Thyroid gland (tissue), 4 donors: Measurements from ENCODE around the gene LRMDA. TPM values are rescaled to one million over a fixed set of nuclear protein-coding genes. Genes with fewer than 3 reads are reported as not detected.

Experiments used
- DNase-seq, 2 donors: peaks; one replicate each; pipeline ENCODE4 v3.0.0-alpha.2; 2019
- H3K27ac ChIP-seq, 3 donors: fragments of 200-600 bp; sonication (generic); 1 replicate in 2 of 3; 2 replicates in 1 of 3; pipeline ENCODE4 v1.5.1; 2016 to 2019; ENCODE audit warnings: mild to moderate bottlenecking in 1 of 3, moderate library complexity in 1 of 3
- H3K27me3 ChIP-seq: fragments of 200-600 bp; sonication (generic); one replicate; pipeline ENCODE4 v1.5.1; 2019
- H3K36me3 ChIP-seq, 2 donors: fragments of 200-600 bp; sonication (generic); one replicate each; pipeline ENCODE4 v1.5.1; 2016 to 2019
- H3K4me1 ChIP-seq, 2 donors: fragments of 200-600 bp; sonication (generic); one replicate each; pipeline ENCODE4 v1.5.1; 2017 to 2019
- H3K4me3 ChIP-seq, 3 donors: fragments of 200-600 bp; sonication (generic); replicated peaks in 1 of 3; 1 replicate in 2 of 3; 2 replicates in 1 of 3; pipeline ENCODE4 v1.5.1; 2016; ENCODE audit warnings: mild to moderate bottlenecking in 1 of 3
- H3K9me3 ChIP-seq: fragments of 200-600 bp; sonication (generic); one replicate; pipeline ENCODE4 v1.5.1; 2017
- CTCF ChIP-seq, 6 experiments: fragments of 200-600 bp in 3 of 6; fragments of 450-650 bp in 3 of 6; sonication (generic) in 3 of 6; IDR thresholded peaks; one replicate each; pipeline ENCODE4 v1.5.1; 2016 to 2019; ENCODE audit warnings: antibody characterized with exemption in 6 of 6, mild to moderate bottlenecking in 2 of 6, inconsistent platforms in 1 of 6, moderate library complexity in 1 of 6
- POLR2A ChIP-seq, 2 donors: fragments of 450-650 bp; IDR thresholded peaks; one replicate each; pipeline ENCODE4 v1.6.1; 2017; ENCODE audit warnings: antibody characterized with exemption in 2 of 2, mild to moderate bottlenecking in 2 of 2, moderate library complexity in 1 of 2
- WGBS, 2 donors: methylation state at CpG; one replicate each; pipeline ENCODE4 v1.1.5; 2017; 5-methylcytosine and 5-hydroxymethylcytosine counted together
- intact Hi-C: fragments of 100-400 bp; cut with DNase I; formaldehyde crosslinking; loops from one replicate; pipeline ENCODE4 v1.15.1; 2023
- total RNA-seq, 4 donors: library from RNA; depleted of rRNA; stranded (reverse); fragments of >200 nt; gene quantifications; one replicate each; pipeline ENCODE4 v1.2.3, GENCODE V29; 2016

LRMDA gene
- total RNA-seq, 4 donors from 2014 or later: 16.5 to 31.7 (median 23.2) TPM

- intact Hi-C loops: no loop called here
- no peak for DNase-seq
- H3K27me3 ChIP-seq: no peaks in the 10 kb centered on the region
- TF ChIP-seq CTCF (IDR thresholded peaks at IDR 0.05) (no peak), POLR2A (IDR thresholded peaks at IDR 0.05) (no peak)
- WGBS, 2 donors: 82 to 96% methylated on average over 5 of the region's 5 CpGs
- H3K9me3 ChIP-seq: no peaks in the 10 kb centered on the region
- no peaks in the 10 kb centered on the region for H3K36me3 ChIP-seq
- H3K27ac ChIP-seq: no peak overlapping the region
- no peaks in the 10 kb centered on the region for H3K4me1 ChIP-seq
- H3K4me3 ChIP-seq: no peak overlapping the region
Observed at GRCh38 chr10:76352300-76352699, 920.9 kb downstream of the LRMDA start.

GRCh38 chr10:76353237-76353851 is 921.9 kb downstream of the LRMDA start:
- WGBS, 2 donors: 87% methylated on average over 6 of the region's 6 CpGs
- Histone ChIP-seq H3K27me3 (no peaks in the 10 kb centered on the region), H3K27ac (no peak overlapping the region), H3K4me3 (no peak overlapping the region), H3K36me3 (no peaks in the 10 kb centered on the region), H3K9me3 (no peaks in the 10 kb centered on the region), H3K4me1 (no peaks in the 10 kb centered on the region)
- TF ChIP-seq POLR2A (IDR thresholded peaks at IDR 0.05): no peak
- TF ChIP-seq CTCF (IDR thresholded peaks at IDR 0.05): no peak
- intact Hi-C loops: no loop called here
- no peak for DNase-seq

- no peaks in the 10 kb centered on the region for H3K36me3 ChIP-seq
- no peak overlapping the region for H3K4me3 ChIP-seq
- intact Hi-C loops: no loop called here
- H3K27me3 ChIP-seq: no peaks in the 10 kb centered on the region
- no peak overlapping the region for H3K27ac ChIP-seq
- 89 to 93% methylated on average over 2 of the region's 2 CpGs for WGBS, 2 donors
- no peaks in the 10 kb centered on the region for H3K9me3 ChIP-seq
- no peak for TF ChIP-seq CTCF (IDR thresholded peaks at IDR 0.05)
- no peak for TF ChIP-seq POLR2A (IDR thresholded peaks at IDR 0.05)
- no peak for DNase-seq
- no peaks in the 10 kb centered on the region for H3K4me1 ChIP-seq
Observed at GRCh38 chr10:76354212-76354738, 922.9 kb downstream of the LRMDA start.

GRCh38 chr10:76354921-76355320 is 923.5 kb downstream of the LRMDA start:
- DNase-seq: no peak
- Histone ChIP-seq H3K27me3 (no peaks in the 10 kb centered on the region), H3K9me3 (no peaks in the 10 kb centered on the region), H3K4me1 (no peaks in the 10 kb centered on the region), H3K4me3 (no peak overlapping the region), H3K27ac (no peak overlapping the region), H3K36me3 (no peaks in the 10 kb centered on the region)
- no peak for TF ChIP-seq POLR2A (IDR thresholded peaks at IDR 0.05)
- intact Hi-C loops: no loop called here
- 88 to 89% methylated on average over 4 of the region's 4 CpGs for WGBS, 2 donors

- TF ChIP-seq CTCF (IDR thresholded peaks at IDR 0.05): no peak
- no peak for TF ChIP-seq POLR2A (IDR thresholded peaks at IDR 0.05)
- H3K36me3 ChIP-seq: no peaks in the 10 kb centered on the region
- no peaks in the 10 kb centered on the region for H3K4me1 ChIP-seq
- H3K27me3 ChIP-seq: no peaks in the 10 kb centered on the region
- H3K4me3 ChIP-seq: no peak overlapping the region
- no peaks in the 10 kb centered on the region for H3K9me3 ChIP-seq
- intact Hi-C loops: no loop called here
- DNase-seq: no peak
- no peak overlapping the region for H3K27ac ChIP-seq
- 95 to 96% methylated on average over 4 of the region's 4 CpGs for WGBS, 2 donors
Observed at GRCh38 chr10:76356557-76356956, 925.1 kb downstream of the LRMDA start.
